Panc1 (cell line): ENCODE measurements around the gene MTHFD2L. TPM values are rescaled to one million over a fixed set of nuclear protein-coding genes. Genes with fewer than 3 reads are reported as not detected.

ENCODE experiments used
- ATAC-seq: fragments of 200-7000 bp; cut with Tn5 transposase; 2 replicates; pipeline ENCODE4 v1.9.1; 2020; ENCODE audit warnings: mild to moderate bottlenecking, moderate library complexity
- BruUV-seq: library from RNA; stranded (reverse); fragments of 400-500 nt; replicated peaks from 2 replicates; lab custom pipeline; 2021; lab: Mats Ljungman, UMichigan
- CTCF ChIA-PET: fragments of 300-600 bp; sonication (Branson Sonifier 250); formaldehyde crosslinking; loops from one replicate; lab custom pipeline; 2022; ENCODE audit warnings: antibody characterized with exemption; lab: Charles Lee
- POLR2A ChIA-PET: fragments of 300-600 bp; sonication (Branson Sonifier 250); formaldehyde crosslinking; loops from one replicate; lab custom pipeline; 2022; ENCODE audit warnings: antibody characterized with exemption; lab: Charles Lee
- DNase-seq: peaks from one replicate; pipeline ENCODE4 v3.0.0-alpha.2; 2010; ENCODE audit warnings: low read depth, low spot score
- H3K27ac ChIP-seq: 2 replicates; pipeline ENCODE4 v1.5.1; 2011; ENCODE audit warnings: mild to moderate bottlenecking, low read length, inconsistent platforms
- H3K27me3 ChIP-seq: fragments of 200-500 bp; sonication (Bioruptor generic); 2 replicates; pipeline ENCODE4 v1.6.0; 2014; ENCODE audit warnings: low read length, inconsistent platforms; ENCODE audit not compliant: control insufficient read depth, insufficient read depth
- H3K36me3 ChIP-seq: fragments of 200-500 bp; sonication (Bioruptor generic); 2 replicates; pipeline ENCODE4 v1.5.1; 2014; ENCODE audit warnings: inconsistent platforms, mild to moderate bottlenecking, low read length, moderate library complexity; ENCODE audit not compliant: control insufficient read depth, insufficient read depth
- H3K4me1 ChIP-seq: 2 replicates; pipeline ENCODE4 v1.5.1; 2011; ENCODE audit warnings: inconsistent platforms, mild to moderate bottlenecking, low read length, moderate library complexity; ENCODE audit not compliant: control insufficient read depth, insufficient read depth
- H3K4me3 ChIP-seq, 2 experiments: 2 replicates each; pipeline ENCODE4 v1.5.1; 2011 to 2012; ENCODE audit warnings: low read depth in 2 of 2, low read length in 2 of 2, mild to moderate bottlenecking in 2 of 2, inconsistent platforms in 1 of 2, moderate library complexity in 1 of 2
- H3K9me3 ChIP-seq: fragments of 200-500 bp; sonication (Bioruptor generic); 2 replicates; pipeline ENCODE4 v1.5.1; 2014; ENCODE audit warnings: low read depth, mild to moderate bottlenecking, inconsistent platforms, low read length, moderate library complexity; ENCODE audit not compliant: control insufficient read depth, insufficient read depth
- CTCF ChIP-seq: fragments of 450-650 bp; IDR thresholded peaks from 2 replicates; pipeline ENCODE4 v1.5.1; 2017; ENCODE audit warnings: mild to moderate bottlenecking
- POLR2AphosphoS5 ChIP-seq: IDR thresholded peaks from 2 replicates; pipeline ENCODE4 v1.6.1; 2012; ENCODE audit warnings: mild to moderate bottlenecking, low read depth, low read length, moderate library complexity
- SIN3A ChIP-seq: IDR thresholded peaks from 2 replicates; pipeline ENCODE4 v1.6.1; 2012; ENCODE audit warnings: low read depth, mild to moderate bottlenecking, low read length, moderate library complexity, borderline replicate concordance; ENCODE audit not compliant: insufficient read depth
- TCF7L2 ChIP-seq: IDR thresholded peaks from 2 replicates; pipeline ENCODE4 v1.6.1; 2011; ENCODE audit warnings: mild to moderate bottlenecking, low read depth, low read length, inconsistent platforms
- in situ Hi-C: cut with HindIII; loops from 2 replicates; pipeline ENCODE4 v1.10.0; 2016; ENCODE audit warnings: low sequenced_read_pairs, low pct_unique_long_range_greater_than_20kb
- intact Hi-C: fragments of 100-400 bp; cut with micrococcal nuclease; formaldehyde crosslinking; loops from one replicate; pipeline ENCODE4 v1.10.0; 2022; ENCODE audit not compliant: unreplicated experiment
- total RNA-seq: library from RNA; stranded (reverse); gene quantifications from one replicate; pipeline ENCODE4 v1.2.1, GENCODE V29; 2021; ENCODE audit not compliant: unreplicated experiment
- TF ChIP-seq, protein P1 (sequence below), 2 experiments: IDR thresholded peaks; 2 replicates each; pipeline ENCODE4 v1.6.1; 2011 to 2012; ENCODE audit warnings: low read depth in 2 of 2, control low read depth in 1 of 2, low read length in 1 of 2, mild to moderate bottlenecking in 1 of 2, moderate library complexity in 1 of 2; ENCODE audit not compliant: insufficient read depth in 1 of 2

MTHFD2L gene
- total RNA-seq, 1 experiment from 2014 or later = 6.6 TPM

DNA sequence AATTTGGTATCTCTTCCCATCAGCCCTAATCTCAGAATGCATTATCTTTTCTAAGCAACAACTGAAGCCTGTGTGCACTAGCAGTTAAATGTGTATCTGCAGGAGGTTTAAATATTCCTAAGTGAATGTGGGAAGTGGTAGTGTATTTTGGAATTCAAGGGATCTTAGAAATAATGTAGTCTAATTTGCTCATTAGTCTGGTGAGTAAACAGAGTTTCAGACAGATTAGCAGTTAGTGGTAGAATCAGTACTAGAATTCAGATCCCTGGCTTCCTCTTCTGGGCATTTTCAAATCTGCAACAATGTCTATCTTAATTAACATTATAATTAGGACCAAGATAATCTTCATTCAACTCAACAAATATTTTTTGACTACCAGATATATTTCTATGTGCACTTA lies 47.2 kb upstream of the MTHFD2L start:
- no peak overlapping the region for H3K4me3 ChIP-seq
- POLR2A ChIA-PET = no interaction called here
- DNase-seq = no peak
- no peaks in the 10 kb centered on the region for H3K9me3 ChIP-seq
- no peak overlapping the region for H3K27ac ChIP-seq
- H3K36me3 ChIP-seq = no peaks in the 10 kb centered on the region
- no peaks in the 10 kb centered on the region for H3K4me1 ChIP-seq
- intact Hi-C loops (loop anchor here (10.0 kb wide), 1 partner anchor 376 kb away; no protein-coding TSS in a partner anchor), in situ Hi-C loops (no loop called here)
- CTCF ChIA-PET = no interaction called here
- no TSS peak for BruUV-seq
- TF ChIP-seq SIN3A = no peak
- no peak for TF ChIP-seq TCF7L2
- no peak for TF ChIP-seq CTCF
- TF ChIP-seq, protein P1, sequence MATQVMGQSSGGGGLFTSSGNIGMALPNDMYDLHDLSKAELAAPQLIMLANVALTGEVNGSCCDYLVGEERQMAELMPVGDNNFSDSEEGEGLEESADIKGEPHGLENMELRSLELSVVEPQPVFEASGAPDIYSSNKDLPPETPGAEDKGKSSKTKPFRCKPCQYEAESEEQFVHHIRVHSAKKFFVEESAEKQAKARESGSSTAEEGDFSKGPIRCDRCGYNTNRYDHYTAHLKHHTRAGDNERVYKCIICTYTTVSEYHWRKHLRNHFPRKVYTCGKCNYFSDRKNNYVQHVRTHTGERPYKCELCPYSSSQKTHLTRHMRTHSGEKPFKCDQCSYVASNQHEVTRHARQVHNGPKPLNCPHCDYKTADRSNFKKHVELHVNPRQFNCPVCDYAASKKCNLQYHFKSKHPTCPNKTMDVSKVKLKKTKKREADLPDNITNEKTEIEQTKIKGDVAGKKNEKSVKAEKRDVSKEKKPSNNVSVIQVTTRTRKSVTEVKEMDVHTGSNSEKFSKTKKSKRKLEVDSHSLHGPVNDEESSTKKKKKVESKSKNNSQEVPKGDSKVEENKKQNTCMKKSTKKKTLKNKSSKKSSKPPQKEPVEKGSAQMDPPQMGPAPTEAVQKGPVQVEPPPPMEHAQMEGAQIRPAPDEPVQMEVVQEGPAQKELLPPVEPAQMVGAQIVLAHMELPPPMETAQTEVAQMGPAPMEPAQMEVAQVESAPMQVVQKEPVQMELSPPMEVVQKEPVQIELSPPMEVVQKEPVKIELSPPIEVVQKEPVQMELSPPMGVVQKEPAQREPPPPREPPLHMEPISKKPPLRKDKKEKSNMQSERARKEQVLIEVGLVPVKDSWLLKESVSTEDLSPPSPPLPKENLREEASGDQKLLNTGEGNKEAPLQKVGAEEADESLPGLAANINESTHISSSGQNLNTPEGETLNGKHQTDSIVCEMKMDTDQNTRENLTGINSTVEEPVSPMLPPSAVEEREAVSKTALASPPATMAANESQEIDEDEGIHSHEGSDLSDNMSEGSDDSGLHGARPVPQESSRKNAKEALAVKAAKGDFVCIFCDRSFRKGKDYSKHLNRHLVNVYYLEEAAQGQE (IDR thresholded peaks at IDR 0.05; ENCODE audit: insufficient read depth in 1 of 2, low read depth in 2 of 2, low read length in 1 of 2) = no peak
- TF ChIP-seq POLR2AphosphoS5 = no peak
- no peak for ATAC-seq
- H3K27me3 ChIP-seq = no peaks in the 10 kb centered on the region

GRCh38 chr4:74111306-74111975 lies 46.5 kb upstream of the MTHFD2L start:
- intact Hi-C loops = loop anchor here (10.0 kb wide), 1 partner anchor 377 kb away; no protein-coding TSS in a partner anchor
- no TSS peak for BruUV-seq
- H3K4me1 ChIP-seq = no peaks in the 10 kb centered on the region

More at GRCh38 chr4:74111306-74111975, 46.5 kb upstream of the MTHFD2L start:
- H3K4me3 ChIP-seq = no peak overlapping the region
- no peaks in the 10 kb centered on the region for H3K9me3 ChIP-seq
- in situ Hi-C loops = no loop called here
- TF ChIP-seq SIN3A (no peak), POLR2AphosphoS5 (no peak), TCF7L2 (no peak), CTCF (no peak)
- TF ChIP-seq, protein P1 (IDR thresholded peaks at IDR 0.05; ENCODE audit: insufficient read depth in 1 of 2, low read depth in 2 of 2, low read length in 1 of 2) = no peak
- ChIA-PET CTCF (no interaction called here), POLR2A (no interaction called here)
- H3K36me3 ChIP-seq = no peaks in the 10 kb centered on the region
- ATAC-seq (no peak), DNase-seq (no peak)
- H3K27me3 ChIP-seq = no peaks in the 10 kb centered on the region
- no peak overlapping the region for H3K27ac ChIP-seq
